GM18870 (cell line): ENCODE data around the gene GSE1.

ENCODE experiments used
- ATAC-seq: cut with Tn5 transposase; IDR thresholded peaks from one replicate; pipeline ENCODE4 v1.9.1; 2021; ENCODE audit warnings: moderate library complexity; ENCODE audit not compliant: unreplicated experiment

The GSE1 gene

GRCh38 chr16:85573696-85574641 is 39.2 kb upstream of the GSE1 start:
- no peak for ATAC-seq

DNA sequence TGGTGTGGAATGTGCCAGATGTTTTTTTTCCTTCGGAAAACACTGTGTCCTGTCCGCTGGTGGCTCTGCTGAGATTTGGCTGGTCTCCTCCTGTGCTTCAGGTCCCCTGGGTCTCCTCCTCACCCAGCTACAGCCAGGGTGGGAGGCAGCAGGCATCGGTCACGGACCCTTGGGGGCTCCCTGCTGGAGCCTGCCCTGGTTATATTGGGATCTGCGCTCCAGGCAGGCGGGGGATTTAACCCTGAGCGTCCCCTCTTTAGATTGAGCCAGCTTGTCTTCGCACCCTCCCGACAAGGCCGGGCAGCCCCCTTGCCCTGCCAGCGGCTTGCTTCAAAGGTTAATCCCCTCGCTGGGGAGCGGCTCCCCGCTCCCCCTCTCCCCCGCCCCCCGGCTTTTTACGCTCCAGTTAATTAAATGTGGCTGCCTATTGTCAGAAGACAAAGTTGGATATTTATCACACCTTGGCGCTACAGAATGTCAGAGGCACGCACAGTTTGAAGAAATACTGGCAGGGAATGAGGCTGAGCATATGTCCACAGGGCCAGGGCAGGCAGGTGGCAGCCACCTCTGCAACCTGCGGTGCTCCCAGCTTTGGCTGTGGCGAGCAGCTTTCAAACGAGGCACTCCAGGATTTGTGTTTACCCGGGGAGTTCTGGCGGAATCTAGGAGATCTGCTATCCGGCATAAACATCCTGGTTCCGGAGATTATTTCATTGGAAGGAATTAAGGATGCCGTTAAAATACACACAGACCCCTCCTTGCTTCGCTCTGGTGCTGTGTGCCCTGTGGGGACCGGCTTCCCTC is 38.2 kb upstream of the GSE1 start:
- no peak for ATAC-seq

DNA sequence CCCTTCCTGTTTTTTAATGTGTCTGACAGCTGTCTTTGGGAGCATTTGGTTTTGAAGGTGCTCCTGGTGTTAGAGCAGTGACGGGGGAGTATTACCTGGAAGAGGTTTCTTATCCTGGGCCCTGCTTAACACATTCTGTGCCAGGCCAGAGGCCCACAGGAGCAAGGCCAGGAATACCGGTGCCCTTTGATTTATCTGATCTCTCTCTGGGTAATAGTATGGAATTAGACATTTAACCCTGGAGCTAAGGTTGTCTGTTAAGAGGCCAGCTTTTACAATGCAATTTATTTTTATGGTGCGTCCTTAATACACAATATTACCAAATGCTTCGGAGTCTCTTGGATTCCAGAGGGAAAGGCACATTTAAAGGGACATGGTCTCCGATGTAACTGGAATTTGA is 37.2 kb upstream of the GSE1 start:
- no peak for ATAC-seq

GRCh38 chr16:85576944-85577343 is 36.2 kb upstream of the GSE1 start:
- ATAC-seq, result no peak

DNA sequence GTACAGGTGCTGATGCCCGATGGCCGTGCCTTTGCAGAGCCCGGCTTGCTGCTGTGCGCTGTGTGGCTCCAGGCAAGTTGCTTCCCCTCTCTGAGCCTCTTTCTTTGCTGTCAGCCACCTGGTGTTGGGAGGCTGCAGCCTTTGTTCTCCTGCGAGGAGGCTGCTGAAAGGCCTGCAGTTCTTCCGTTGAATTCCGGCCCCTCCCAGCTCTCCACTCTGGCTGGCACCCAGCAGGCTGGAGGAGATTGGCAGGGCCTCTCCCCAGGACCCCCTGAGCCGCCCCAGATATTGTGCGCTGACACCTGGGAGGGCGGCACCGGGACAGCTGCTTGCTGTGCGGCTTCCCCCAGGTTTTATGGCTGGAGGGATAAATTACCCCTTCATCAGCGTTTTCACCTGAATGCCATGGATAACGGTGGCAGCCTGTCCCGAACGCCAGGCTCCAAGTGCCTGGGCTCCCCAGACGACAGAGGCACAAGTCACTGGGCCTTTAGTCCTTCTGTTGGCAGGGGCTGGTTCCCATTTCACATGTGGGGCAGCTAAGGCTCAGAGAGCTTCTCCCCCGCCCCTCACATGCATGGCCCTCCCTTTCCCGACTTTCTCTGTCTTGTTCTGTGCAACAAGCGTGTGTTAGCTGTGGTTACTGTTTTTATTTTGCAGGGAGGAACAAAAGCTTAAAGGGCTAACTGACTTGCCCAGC is 35.1 kb upstream of the GSE1 start:
- ATAC-seq, result no peak

- no peak for ATAC-seq
Measured at GRCh38 chr16:85578599-85578948, 34.5 kb upstream of the GSE1 start.

DNA sequence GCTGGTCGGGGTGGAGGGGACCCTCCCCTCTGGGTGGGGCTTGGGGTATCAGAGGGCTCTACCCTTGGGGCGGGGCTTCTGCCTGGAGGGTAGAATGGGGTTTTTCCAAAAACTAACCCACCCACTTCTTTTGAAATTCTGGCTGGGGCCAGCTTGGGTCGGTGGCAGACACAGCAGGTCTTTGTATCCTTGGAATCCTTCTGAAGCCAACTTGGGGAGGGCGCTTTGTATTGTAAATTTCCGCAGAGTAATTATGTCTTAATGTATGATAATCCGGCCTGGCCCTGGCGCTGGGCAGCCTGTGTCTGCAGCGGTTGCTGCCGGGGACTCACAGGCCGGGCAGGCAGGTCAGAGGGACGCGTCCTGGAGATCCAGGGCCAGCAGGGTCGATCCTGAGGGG is 33.9 kb upstream of the GSE1 start:
- ATAC-seq, result no peak

GRCh38 chr16:85579923-85580580 is 33.1 kb upstream of the GSE1 start:
- no peak for ATAC-seq

GRCh38 chr16:85580684-85581083 is 32.4 kb upstream of the GSE1 start:
- no peak for ATAC-seq

DNA sequence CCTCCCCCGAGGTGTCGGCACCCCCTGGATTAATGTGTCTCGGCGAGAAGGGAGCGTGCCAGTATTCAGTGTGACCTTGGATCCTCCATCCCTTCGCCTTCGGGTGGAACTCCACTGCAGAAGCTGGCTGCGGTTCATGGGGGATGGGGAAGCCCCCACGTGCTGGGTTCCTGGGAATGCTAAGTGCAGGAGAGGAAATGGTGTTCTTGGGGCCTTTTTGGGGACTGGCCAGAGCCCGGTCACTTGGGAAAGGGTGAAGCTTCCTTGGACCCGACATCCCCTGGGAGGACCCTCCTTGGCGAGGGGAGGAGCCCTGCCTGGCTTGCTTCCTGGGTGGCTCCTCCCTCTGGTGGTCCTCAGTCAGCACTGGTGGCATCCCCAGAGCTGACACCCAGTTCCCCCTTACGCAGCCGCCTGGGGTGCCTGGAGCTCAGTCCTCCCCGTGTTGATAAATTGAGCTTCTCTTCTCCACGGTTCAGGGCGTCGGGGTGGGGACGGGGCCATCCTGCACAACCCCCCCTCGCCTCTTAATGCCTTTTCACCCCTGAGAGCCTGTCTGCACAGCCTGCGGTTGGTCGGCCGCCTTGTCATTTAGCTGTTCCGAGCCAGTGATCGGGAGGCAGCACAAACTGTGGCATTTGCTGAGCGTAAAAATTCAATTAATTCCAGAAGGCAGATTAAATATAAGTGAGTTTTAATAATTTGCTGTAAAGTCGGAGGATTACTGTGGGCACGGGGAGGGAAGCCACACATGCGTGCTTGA is 30.7 kb upstream of the GSE1 start:
- ATAC-seq, result no peak

- ATAC-seq, result no peak
Measured at GRCh38 chr16:85583491-85584181, 29.5 kb upstream of the GSE1 start.

GRCh38 chr16:85584267-85584666 is 28.9 kb upstream of the GSE1 start:
- ATAC-seq, result no peak

GRCh38 chr16:85584819-85585282 is 28.3 kb upstream of the GSE1 start:
- ATAC-seq, result no peak

DNA sequence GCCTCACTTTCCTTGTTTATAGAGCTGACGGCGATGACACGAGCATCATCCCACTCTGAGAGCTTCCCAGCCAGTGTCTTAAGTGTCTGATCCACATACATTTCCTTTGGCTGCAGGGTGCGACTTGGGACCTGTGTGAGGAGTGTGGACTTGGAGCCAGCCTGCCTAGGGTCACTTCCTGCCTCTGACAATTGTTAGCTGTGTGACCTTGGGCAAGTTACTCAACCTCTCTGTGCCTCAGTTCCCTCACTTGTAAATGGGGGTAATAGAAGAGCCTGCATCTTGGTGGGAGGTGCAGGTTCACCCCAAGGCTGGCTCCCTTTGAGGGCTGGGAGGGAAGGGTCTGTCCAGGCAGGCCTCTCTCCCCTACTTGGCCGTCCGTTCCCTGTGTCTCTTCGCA is 27.4 kb upstream of the GSE1 start:
- no peak for ATAC-seq

DNA sequence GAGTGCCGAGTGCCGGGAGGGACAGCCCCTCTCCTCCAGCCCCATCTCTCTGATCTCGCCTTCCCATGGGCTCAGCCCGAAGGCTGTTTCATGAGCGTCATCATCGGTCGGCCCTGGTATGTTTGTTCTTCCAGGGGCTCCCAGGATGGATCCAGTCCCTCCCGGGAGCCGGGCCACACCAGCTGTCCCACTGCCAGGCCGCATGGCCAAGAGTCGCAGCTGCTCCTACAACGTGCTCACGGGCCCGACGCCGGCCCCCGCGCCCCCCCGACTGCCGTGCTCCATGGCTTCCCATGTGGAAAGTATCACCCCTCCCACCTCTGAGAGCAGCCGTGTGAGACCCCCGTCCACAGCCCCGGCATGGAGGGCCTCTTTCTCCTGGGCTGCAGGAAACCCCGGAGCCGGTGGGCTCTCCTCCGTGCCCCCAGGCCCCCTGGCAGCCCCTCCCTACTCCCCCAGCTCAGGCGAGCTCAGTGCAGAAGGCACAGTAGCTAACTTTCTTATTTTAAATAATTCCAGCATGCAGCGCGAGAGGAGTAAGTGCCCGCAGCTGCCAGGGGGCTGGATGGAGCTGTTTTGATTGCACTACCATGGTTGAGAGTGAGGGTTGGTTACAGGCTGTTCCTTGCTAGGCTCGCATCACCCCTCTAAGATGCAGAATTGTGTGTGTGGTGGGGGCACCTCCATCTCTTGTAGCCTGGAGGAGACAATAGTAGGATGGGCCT is 26.6 kb upstream of the GSE1 start:
- ATAC-seq, result no peak

DNA sequence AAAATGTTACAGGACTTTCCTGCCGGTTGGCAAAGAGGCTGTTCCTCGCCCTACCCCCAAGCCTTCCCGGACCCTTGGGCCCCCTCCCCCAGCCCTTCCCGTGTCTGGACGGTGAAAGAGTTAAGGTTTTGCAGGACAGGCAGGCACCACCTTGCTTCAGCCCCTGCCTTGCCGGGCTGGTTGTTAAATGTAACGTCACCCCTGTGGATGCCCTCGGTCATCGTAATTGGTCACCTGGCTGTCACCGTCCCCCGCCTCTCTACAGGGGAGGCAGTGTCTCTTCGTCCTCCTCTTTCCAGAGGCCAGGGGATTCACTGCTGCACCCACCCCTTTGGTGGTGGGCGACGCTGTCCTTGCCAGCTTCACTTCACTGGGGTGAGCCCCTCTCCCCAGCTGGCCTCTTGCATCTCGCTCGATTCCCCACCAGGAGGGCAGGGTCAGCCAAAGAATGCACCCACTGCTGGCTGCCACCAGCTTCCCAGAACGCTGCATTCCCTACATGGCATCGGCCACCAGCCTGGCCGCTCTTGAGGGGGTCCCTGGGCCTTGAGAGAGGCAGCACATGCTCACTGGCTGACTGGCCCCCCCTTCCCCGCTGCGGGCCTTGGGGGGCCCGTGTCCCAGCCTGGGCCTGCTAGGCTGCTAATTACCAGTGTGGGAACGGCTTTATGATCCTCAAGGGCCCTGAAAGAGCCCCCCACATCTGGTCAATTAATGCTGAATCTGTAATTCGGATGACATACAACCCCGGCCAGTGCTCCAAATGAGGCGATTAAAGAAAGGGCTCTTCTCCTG is 25.2 kb upstream of the GSE1 start:
- no peak for ATAC-seq

DNA sequence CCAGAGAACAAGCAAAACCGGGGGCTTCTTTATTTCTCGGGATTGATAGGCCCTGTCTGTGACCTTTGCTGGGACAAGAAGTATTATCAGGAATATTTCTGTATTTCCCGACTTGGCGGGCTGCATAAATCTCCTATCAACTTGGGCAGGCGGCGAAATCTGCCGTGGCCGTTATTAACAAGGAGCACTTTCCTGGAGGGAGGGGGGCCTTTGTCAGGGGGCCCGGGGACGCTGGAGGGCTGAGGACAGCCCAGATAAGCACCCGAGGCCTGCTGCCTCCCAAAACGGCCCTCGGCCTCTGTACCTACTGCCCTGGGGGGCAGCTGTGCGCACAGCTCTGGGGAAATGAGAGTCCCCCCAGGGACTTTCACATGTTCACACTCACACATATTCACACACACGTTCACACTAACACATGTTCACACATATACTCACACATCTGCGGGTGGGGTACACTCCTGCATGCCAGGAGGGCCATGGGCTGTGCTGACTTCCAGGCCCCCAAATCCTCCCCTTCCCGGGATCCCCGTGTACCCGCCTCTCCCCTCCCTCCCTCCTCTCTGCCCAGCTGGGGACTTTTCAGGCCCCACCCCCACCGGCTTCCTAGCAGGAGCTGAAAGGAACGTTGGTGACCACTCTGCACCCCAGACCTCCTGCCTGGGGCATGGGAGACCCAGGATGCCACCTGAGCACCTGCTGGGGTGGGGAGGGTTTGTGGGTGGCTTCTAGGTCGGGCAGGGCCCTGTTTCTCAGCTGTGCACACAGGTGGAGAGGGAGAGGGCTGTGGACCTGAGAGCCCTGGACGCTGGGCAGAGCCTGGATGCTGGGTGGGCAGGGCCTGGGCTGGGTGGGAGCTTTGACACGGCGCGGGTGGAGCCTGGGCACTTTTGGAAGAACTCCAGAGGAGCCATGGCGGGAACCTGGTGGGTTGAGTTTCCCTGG is 24.3 kb upstream of the GSE1 start:
- ATAC-seq, result no peak
